Suprapubic skin (tissue), 4 donors: ENCODE measurements around the gene SLC9A7. TPM values are rescaled to one million over a fixed set of nuclear protein-coding genes. Genes with fewer than 3 reads are reported as not detected.
A peak's percentile ranks its signal among the peaks of the same experiment; 100 is the strongest.

ENCODE experiments used
- DNase-seq, 2 donors: peaks; one replicate each; pipeline ENCODE4 v3.0.0-alpha.2; 2019; ENCODE audit warnings: low spot score in 2 of 2
- H3K27ac ChIP-seq: fragments of 200-600 bp; sonication (generic); one replicate; pipeline ENCODE4 v1.5.1; 2019
- H3K27me3 ChIP-seq: fragments of 200-600 bp; sonication (generic); one replicate; pipeline ENCODE4 v1.5.1; 2019
- H3K36me3 ChIP-seq: fragments of 200-600 bp; sonication (generic); one replicate; pipeline ENCODE4 v1.5.1; 2019
- H3K4me1 ChIP-seq: fragments of 200-600 bp; sonication (generic); one replicate; pipeline ENCODE4 v1.5.1; 2019
- H3K4me3 ChIP-seq: fragments of 200-600 bp; sonication (generic); one replicate; pipeline ENCODE4 v1.5.1; 2019; ENCODE audit warnings: mild to moderate bottlenecking
- H3K9me3 ChIP-seq: fragments of 200-600 bp; sonication (generic); one replicate; pipeline ENCODE4 v1.5.1; 2019
- EP300 ChIP-seq: sonication (generic); formaldehyde crosslinking; IDR thresholded peaks from one replicate; pipeline ENCODE4 v1.6.1; 2017; ENCODE audit warnings: antibody characterized with exemption
- POLR2A ChIP-seq, 2 donors: fragments of 450-650 bp; IDR thresholded peaks; one replicate each; pipeline ENCODE4 v1.6.1; 2017; ENCODE audit warnings: antibody characterized with exemption in 2 of 2, mild to moderate bottlenecking in 2 of 2, moderate library complexity in 2 of 2
- POLR2AphosphoS5 ChIP-seq, 3 donors: sonication (generic); formaldehyde crosslinking; IDR thresholded peaks; one replicate each; pipeline ENCODE4 v1.6.1; 2017; ENCODE audit warnings: antibody characterized with exemption in 3 of 3
- WGBS: methylation state at CpG from one replicate; pipeline ENCODE4 v1.1.5; 2018; 5-methylcytosine and 5-hydroxymethylcytosine counted together
- total RNA-seq, 4 donors: library from RNA; depleted of rRNA; stranded (reverse); fragments of >200 nt; gene quantifications; one replicate each; pipeline ENCODE4 v1.1.0, GENCODE V29; 2016
- TF ChIP-seq, protein P1 (sequence below), 2 donors: fragments of 200-600 bp in 1 of 2; fragments of 450-650 bp in 1 of 2; sonication (generic) in 1 of 2; IDR thresholded peaks; one replicate each; pipeline ENCODE4 v1.5.1; 2016 to 2019; ENCODE audit warnings: antibody characterized with exemption in 2 of 2, mild to moderate bottlenecking in 1 of 2, moderate library complexity in 1 of 2

SLC9A7 gene
- 1 to 10 TPM; 3.1 to 7.4 (median 6.2) TPM for total RNA-seq

DNA sequence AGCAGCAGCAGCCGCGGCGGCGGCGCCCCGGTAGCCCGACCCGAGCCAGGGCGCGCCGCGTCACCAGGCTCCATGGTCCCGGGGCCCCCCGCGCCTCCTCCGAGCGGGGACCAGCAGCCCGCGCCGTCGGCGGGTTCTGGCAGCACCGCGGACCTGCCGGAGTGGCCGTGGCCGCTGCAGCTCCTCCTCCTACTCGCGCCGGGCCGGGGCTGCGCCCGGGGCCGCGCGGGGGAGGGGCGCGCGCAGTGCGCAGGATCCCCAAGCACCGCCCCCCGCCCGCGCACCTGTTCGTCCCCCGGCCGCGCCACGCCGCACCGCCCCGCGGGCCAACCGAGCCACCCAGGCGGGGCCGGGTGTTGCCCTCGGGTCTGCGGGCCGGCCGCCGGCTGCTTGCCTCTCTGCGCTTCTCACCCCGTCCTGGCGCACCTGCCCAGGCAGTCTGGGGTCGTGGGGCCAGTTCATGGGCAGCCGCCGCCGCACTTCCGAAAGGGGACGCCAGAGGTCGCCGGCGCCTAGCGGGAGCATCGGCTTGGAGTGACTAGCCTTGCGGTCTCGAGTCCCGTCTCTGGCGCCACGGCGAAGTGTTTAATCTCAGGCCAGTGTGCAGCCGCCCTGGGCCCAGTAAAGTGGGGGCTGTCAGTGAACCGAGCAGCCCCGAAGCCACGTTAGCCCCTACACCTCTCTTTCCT, at the start of gene SLC9A7:
Gene SLC9A7 (minus strand): TSS at position 163 of the 689 bp plus-strand sequence. CDS start 89 bp downstream, at position 74.
- DNase-seq = peak; percentile 73 to 81
- no peaks in the 10 kb centered on the region for H3K27me3 ChIP-seq
- 25% methylated on average over 4 of the region's 85 CpGs for WGBS
- TF ChIP-seq POLR2AphosphoS5 (IDR thresholded peaks at IDR 0.05) = no peak
- TF ChIP-seq, protein P1, sequence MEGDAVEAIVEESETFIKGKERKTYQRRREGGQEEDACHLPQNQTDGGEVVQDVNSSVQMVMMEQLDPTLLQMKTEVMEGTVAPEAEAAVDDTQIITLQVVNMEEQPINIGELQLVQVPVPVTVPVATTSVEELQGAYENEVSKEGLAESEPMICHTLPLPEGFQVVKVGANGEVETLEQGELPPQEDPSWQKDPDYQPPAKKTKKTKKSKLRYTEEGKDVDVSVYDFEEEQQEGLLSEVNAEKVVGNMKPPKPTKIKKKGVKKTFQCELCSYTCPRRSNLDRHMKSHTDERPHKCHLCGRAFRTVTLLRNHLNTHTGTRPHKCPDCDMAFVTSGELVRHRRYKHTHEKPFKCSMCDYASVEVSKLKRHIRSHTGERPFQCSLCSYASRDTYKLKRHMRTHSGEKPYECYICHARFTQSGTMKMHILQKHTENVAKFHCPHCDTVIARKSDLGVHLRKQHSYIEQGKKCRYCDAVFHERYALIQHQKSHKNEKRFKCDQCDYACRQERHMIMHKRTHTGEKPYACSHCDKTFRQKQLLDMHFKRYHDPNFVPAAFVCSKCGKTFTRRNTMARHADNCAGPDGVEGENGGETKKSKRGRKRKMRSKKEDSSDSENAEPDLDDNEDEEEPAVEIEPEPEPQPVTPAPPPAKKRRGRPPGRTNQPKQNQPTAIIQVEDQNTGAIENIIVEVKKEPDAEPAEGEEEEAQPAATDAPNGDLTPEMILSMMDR (IDR thresholded peaks at IDR 0.05) = peak; percentile 50 to 78
- H3K27ac ChIP-seq = peak within 1 kb of the TSS; percentile 29
- H3K4me1 ChIP-seq = peaks cover 9% of the 10 kb centered on the region
- no peaks in the 10 kb centered on the region for H3K9me3 ChIP-seq
- H3K4me3 ChIP-seq = peak within 1 kb of the TSS; percentile 57
- H3K36me3 ChIP-seq = no peaks in the 10 kb centered on the region

DNA sequence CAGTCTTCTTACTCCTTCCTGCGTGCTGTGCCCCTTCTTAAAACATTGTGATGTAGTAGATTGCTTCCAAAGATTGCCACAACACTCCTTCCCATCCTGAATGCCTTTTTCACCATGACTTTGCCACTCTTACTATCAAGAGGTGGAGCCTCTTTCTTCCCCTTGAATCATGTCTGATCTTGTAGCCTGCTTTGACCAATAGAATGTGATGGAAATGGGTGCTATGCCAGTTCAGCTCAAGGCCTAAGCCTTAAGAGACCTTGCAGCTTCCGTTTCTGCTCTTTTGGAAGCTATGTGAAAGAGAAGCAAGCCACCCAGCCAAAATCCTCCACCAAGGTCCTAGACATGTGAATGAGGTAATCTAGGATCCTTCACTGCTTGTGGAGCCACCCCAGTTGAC, 46.4 kb upstream of the SLC9A7 start:
- WGBS = 54% methylated on average over 2 of the region's 2 CpGs
- TF ChIP-seq POLR2AphosphoS5 (IDR thresholded peaks at IDR 0.05) (no peak), EP300 (no peak), POLR2A (IDR thresholded peaks at IDR 0.05) (no peak)
- TF ChIP-seq, protein P1 (IDR thresholded peaks at IDR 0.05) = no peak
- Histone ChIP-seq H3K4me1 (no peaks in the 10 kb centered on the region), H3K9me3 (no peaks in the 10 kb centered on the region), H3K27me3 (no peaks in the 10 kb centered on the region), H3K36me3 (no peaks in the 10 kb centered on the region), H3K27ac (no peak overlapping the region), H3K4me3 (no peak overlapping the region)
- DNase-seq = no peak

DNA sequence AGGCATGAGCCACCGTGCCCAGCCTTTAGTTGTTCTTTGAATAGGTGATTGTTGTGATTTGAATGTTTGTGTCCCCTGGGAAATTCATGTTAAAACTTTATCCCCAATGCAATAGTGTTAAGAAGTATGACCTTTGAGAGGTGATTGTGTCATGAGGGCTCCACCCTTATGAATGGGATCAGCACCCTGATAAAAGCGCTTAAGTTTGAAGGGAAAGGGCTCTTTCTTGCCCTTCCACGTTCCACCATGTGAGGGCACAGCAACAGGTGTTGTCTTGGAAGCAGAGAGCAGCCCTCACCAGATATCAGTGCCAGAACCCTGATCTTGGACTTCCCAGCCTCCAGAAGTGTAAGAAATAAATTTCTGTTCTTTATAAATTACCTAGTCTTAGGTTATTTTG, 44.2 kb upstream of the SLC9A7 start:
- Histone ChIP-seq H3K27me3 (no peaks in the 10 kb centered on the region), H3K36me3 (no peaks in the 10 kb centered on the region), H3K9me3 (no peaks in the 10 kb centered on the region), H3K4me3 (no peak overlapping the region), H3K27ac (no peak overlapping the region), H3K4me1 (no peaks in the 10 kb centered on the region)
- 52% methylated on average over 3 of the region's 3 CpGs for WGBS
- TF ChIP-seq POLR2A (IDR thresholded peaks at IDR 0.05) = no peak
- no peak for TF ChIP-seq POLR2AphosphoS5 (IDR thresholded peaks at IDR 0.05)
- no peak for TF ChIP-seq EP300
- TF ChIP-seq, protein P1 (IDR thresholded peaks at IDR 0.05) = no peak
- DNase-seq = no peak

DNA sequence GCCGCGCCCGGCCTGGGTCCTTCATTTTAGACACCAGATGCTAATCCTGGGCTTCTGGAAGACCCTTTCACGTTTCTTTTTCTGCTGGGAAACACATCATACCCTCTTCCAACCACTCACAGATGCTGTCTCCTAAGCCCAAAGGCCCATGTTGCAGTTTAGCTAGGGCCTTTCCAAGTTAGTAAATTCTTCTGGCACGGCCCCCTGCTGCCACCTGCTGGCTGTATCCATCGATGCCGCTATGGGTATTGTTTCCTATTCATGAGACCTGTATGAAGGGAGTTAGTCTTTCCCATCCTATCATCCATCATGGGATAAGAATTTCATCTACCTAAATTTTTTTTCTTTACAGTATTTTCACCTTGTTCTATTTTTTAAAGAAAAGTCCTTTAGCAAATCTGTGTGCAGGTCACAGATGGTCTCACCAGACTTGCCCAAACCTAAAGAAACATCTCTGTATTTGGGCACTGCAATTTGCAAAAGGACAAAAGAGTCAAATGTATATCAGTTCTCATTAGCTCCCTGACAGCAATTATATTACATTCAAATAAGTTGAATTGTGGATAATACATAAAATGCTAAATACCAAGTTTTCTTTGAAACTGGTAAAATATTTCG, 37.8 kb upstream of the SLC9A7 start:
- TF ChIP-seq, protein P1 (IDR thresholded peaks at IDR 0.05) = peak; percentile 60 to 62
- TF ChIP-seq POLR2AphosphoS5 (IDR thresholded peaks at IDR 0.05) = no peak
- 48% methylated on average over 8 of the region's 8 CpGs for WGBS

GRCh38 chrX:46793386-46794143, 34.6 kb upstream of the SLC9A7 start:
- no peaks in the 10 kb centered on the region for H3K9me3 ChIP-seq

More for the DNA sequence above, 37.8 kb upstream of the SLC9A7 start:
- no peaks in the 10 kb centered on the region for H3K36me3 ChIP-seq
- no peaks in the 10 kb centered on the region for H3K9me3 ChIP-seq
- H3K4me1 ChIP-seq = peaks cover 6% of the 10 kb centered on the region
- no peak overlapping the region for H3K27ac ChIP-seq
- no peak overlapping the region for H3K4me3 ChIP-seq
- peak; percentile 78 to 79 for DNase-seq
- no peaks in the 10 kb centered on the region for H3K27me3 ChIP-seq

More at GRCh38 chrX:46793386-46794143, 34.6 kb upstream of the SLC9A7 start:
- Histone ChIP-seq H3K4me3 (no peak overlapping the region), H3K4me1 (peaks cover 8% of the 10 kb centered on the region), H3K27ac (peak overlapping the region; percentile 41), H3K27me3 (no peaks in the 10 kb centered on the region), H3K36me3 (no peaks in the 10 kb centered on the region)
- 72% methylated on average over 6 of the region's 6 CpGs for WGBS
- no peak for TF ChIP-seq EP300
- no peak for TF ChIP-seq POLR2A (IDR thresholded peaks at IDR 0.05)
- TF ChIP-seq, protein P1 (IDR thresholded peaks at IDR 0.05) = no peak
- no peak for TF ChIP-seq POLR2AphosphoS5 (IDR thresholded peaks at IDR 0.05)
- DNase-seq = no peak
